Stimulated activated CD4-positive, alpha-beta T cell treated with anti-CD3 and anti-CD28 coated beads, TNF-alpha, amount 100 ng/mL, for 24 hours (primary cell): ENCODE data around the gene ABCD1.
"Not testable (repeated sequence)": the region's sequence is repeated elsewhere in the genome, so short reads cannot be mapped to it uniquely, and the experiment has no call there.

Experiments used
- DNase-seq, 3 experiments: peaks; one replicate each; pipeline ENCODE4 v3.0.0-alpha.2; 2020; ENCODE audit warnings: low read depth in 3 of 3

ABCD1 gene

GRCh38 chrX:153734871-153735270 is 10.2 kb downstream of the ABCD1 start:
- no peak for DNase-seq

GRCh38 chrX:153735274-153735673 is 10.6 kb downstream of the ABCD1 start:
- DNase-seq, result no peak

- DNase-seq, result no peak
Measured at GRCh38 chrX:153736071-153736820, 11.6 kb downstream of the ABCD1 start.

- DNase-seq, result no peak
Measured at GRCh38 chrX:153736871-153737441, 12.3 kb downstream of the ABCD1 start.

- DNase-seq, result no peak
Measured at GRCh38 chrX:153738056-153738605, 13.5 kb downstream of the ABCD1 start.

- DNase-seq, result no peak
Measured at GRCh38 chrX:153739754-153740486, 15.3 kb downstream of the ABCD1 start.

- DNase-seq, result no peak
Measured at GRCh38 chrX:153740631-153741222, 16.1 kb downstream of the ABCD1 start.

GRCh38 chrX:153741446-153741845 is 16.8 kb downstream of the ABCD1 start:
- DNase-seq, result no peak

GRCh38 chrX:153742111-153742510 is 17.5 kb downstream of the ABCD1 start:
- not testable (repeated sequence) for DNase-seq

- DNase-seq, result not testable (repeated sequence)
Measured at GRCh38 chrX:153742796-153743467, 18.3 kb downstream of the ABCD1 start.

GRCh38 chrX:153743468-153744209 is 19.0 kb downstream of the ABCD1 start:
- not testable (repeated sequence) for DNase-seq

GRCh38 chrX:153744210-153745066 is 19.8 kb downstream of the ABCD1 start:
- DNase-seq, result no peak

GRCh38 chrX:153745067-153745433 is 20.4 kb downstream of the ABCD1 start:
- not testable (repeated sequence) for DNase-seq

GRCh38 chrX:153746359-153746758 is 21.7 kb downstream of the ABCD1 start:
- DNase-seq, result no peak

- not testable (repeated sequence) for DNase-seq
Measured at GRCh38 chrX:153746991-153747390, 22.3 kb downstream of the ABCD1 start.

GRCh38 chrX:153749017-153749416 is 24.4 kb downstream of the ABCD1 start:
- not testable (repeated sequence) for DNase-seq

- no peak for DNase-seq
Measured at GRCh38 chrX:153750127-153750774, 25.6 kb downstream of the ABCD1 start.

GRCh38 chrX:153755136-153755535 is 30.5 kb downstream of the ABCD1 start:
- no peak for DNase-seq

- DNase-seq, result no peak
Measured at GRCh38 chrX:153761863-153762262, 37.2 kb downstream of the ABCD1 start.
